ENCODE measurements around the gene LDLRAD2. TPM values are rescaled to one million over a fixed set of nuclear protein-coding genes. Genes with fewer than 3 reads are reported as not detected.

LDLRAD2 gene
- total RNA-seq, 4 donors from 2014 or later, result 0.22 TPM; not detected in 3

- no peak for TF ChIP-seq POLR2A (IDR thresholded peaks at IDR 0.05)
- TF ChIP-seq CTCF (IDR thresholded peaks at IDR 0.05), result no peak
- H3K4me3 ChIP-seq (replicated peaks in 1 of 3), result no peak overlapping the region
- no peak overlapping the region for H3K27ac ChIP-seq
- WGBS, 2 donors, result 95 to 96% methylated on average over 8 of the region's 8 CpGs
- peaks cover 8 to 16% of the 10 kb centered on the region in 2 donors for H3K4me1 ChIP-seq
- intact Hi-C loops (cut with DNase I), result loop anchor here (5.0 kb wide), 1 partner anchor 89 kb away; no protein-coding TSS in a partner anchor
- peaks cover 55 to 64% of the 10 kb centered on the region in 2 donors for H3K36me3 ChIP-seq
- H3K9me3 ChIP-seq, result no peaks in the 10 kb centered on the region
- H3K27me3 ChIP-seq, result no peaks in the 10 kb centered on the region
- DNase-seq, result no peak
These were observed 61.1 kb downstream of the LDLRAD2 start for GRCh38 chr1:21873174-21873573.

GRCh38 chr1:21873761-21874160, 61.7 kb downstream of the LDLRAD2 start:
- TF ChIP-seq CTCF (IDR thresholded peaks at IDR 0.05) (no peak), POLR2A (IDR thresholded peaks at IDR 0.05) (no peak)
- Histone ChIP-seq H3K27ac (no peak overlapping the region), H3K36me3 (peaks cover 59 to 70% of the 10 kb centered on the region in 2 donors), H3K4me3 (replicated peaks in 1 of 3) (no peak overlapping the region), H3K27me3 (no peaks in the 10 kb centered on the region), H3K9me3 (no peaks in the 10 kb centered on the region), H3K4me1 (peaks cover 8 to 16% of the 10 kb centered on the region in 2 donors)
- DNase-seq, result no peak
- intact Hi-C loops (cut with DNase I), result loop anchor here (5.0 kb wide), 1 partner anchor 89 kb away; no protein-coding TSS in a partner anchor
- WGBS, 2 donors, result 96 to 97% methylated on average over 6 to 10 of the region's 10 CpGs

- no peak for DNase-seq
- no peak overlapping the region for H3K27ac ChIP-seq
- 95 to 96% methylated on average over 9 to 13 of the region's 16 CpGs for WGBS, 2 donors
- peaks cover 64 to 72% of the 10 kb centered on the region in 2 donors for H3K36me3 ChIP-seq
- intact Hi-C loops (cut with DNase I), result loop anchor here (5.0 kb wide), 1 partner anchor 88 kb away; no protein-coding TSS in a partner anchor
- TF ChIP-seq POLR2A (IDR thresholded peaks at IDR 0.05) (no peak), CTCF (IDR thresholded peaks at IDR 0.05) (no peak)
- peaks cover 8 to 15% of the 10 kb centered on the region in 2 donors for H3K4me1 ChIP-seq
- no peaks in the 10 kb centered on the region for H3K27me3 ChIP-seq
- H3K9me3 ChIP-seq, result no peaks in the 10 kb centered on the region
- no peak overlapping the region for H3K4me3 ChIP-seq (replicated peaks in 1 of 3)
These were observed 62.3 kb downstream of the LDLRAD2 start for GRCh38 chr1:21874328-21874727.

Other genes with a start within 250 kb of the LDLRAD2 start
- gene RAP1GAP, start 142.9 kb upstream of the LDLRAD2 start, total RNA-seq, result 100 to 1,000 TPM; 256 to 588 (median 506) TPM
- 100 to 1,000 TPM in 1 of 4 donors, 10 to 100 TPM in 3; 77.4 to 113 (median 88.5) TPM for gene USP48, start 29.1 kb upstream of the LDLRAD2 start, total RNA-seq
- 100 to 1,000 TPM in 2 of 4 donors, 10 to 100 TPM in 2; 75.7 to 239 (median 96.8) TPM for gene HSPG2, start 125.0 kb downstream of the LDLRAD2 start, total RNA-seq
- not detected for gene CELA3B, start 164.8 kb downstream of the LDLRAD2 start, total RNA-seq
- not detected for gene CELA3A, start 189.4 kb downstream of the LDLRAD2 start, total RNA-seq
- gene CDC42, start 240.4 kb downstream of the LDLRAD2 start, total RNA-seq, result 100 to 1,000 TPM; 228 to 244 (median 240) TPM

Measured in thyroid gland (tissue), 4 donors.